SK-N-SH (cell line): ENCODE data around the gene WWP2. TPM values are rescaled to one million over a fixed set of nuclear protein-coding genes. Genes with fewer than 3 reads are reported as not detected.

Experiments
- CTCF ChIA-PET: fragments of 300-600, 350-600 bp; formaldehyde crosslinking; extraction: SDS; loops from one replicate; lab custom pipeline; 2021; lab: Yijun Ruan, JAX
- POLR2A ChIA-PET: fragments of 350-600 bp; sonication (Branson Sonifier 250); formaldehyde crosslinking; extraction: SDS; loops from one replicate; lab custom pipeline; 2020; ENCODE audit warnings: antibody characterized with exemption, inconsistent platforms; lab: Yijun Ruan, JAX
- DNase-seq: peaks from one replicate; pipeline ENCODE4 v3.0.0; 2012
- H2AFZ ChIP-seq: fragments of 200-600 bp; sonication (generic); 2 replicates; pipeline ENCODE4 v1.8.1; 2016; ENCODE audit warnings: antibody characterized with exemption, mild to moderate bottlenecking, low read depth
- H3F3A ChIP-seq: fragments of 200-600 bp; sonication (generic); replicated peaks from 2 replicates; pipeline ENCODE3; 2016; ENCODE audit warnings: antibody characterized with exemption, mild to moderate bottlenecking; ENCODE audit not compliant: insufficient read depth
- H3K27ac ChIP-seq, 2 experiments: fragments of 200-500 bp in 1 of 2; fragments of 200-600 bp in 1 of 2; sonication (Bioruptor generic) in 1 of 2; sonication (generic), shearing (Covaris generic) in 1 of 2; 2 replicates each; pipeline versions ENCODE4 v1.5.1 to v1.6.1; 2014 to 2016; ENCODE audit warnings: low read depth in 2 of 2, inconsistent platforms in 1 of 2, low read length in 1 of 2, mild to moderate bottlenecking in 1 of 2, mixed read lengths in 1 of 2
- H3K27me3 ChIP-seq: fragments of 200-600 bp; sonication (generic), shearing (Covaris generic); 2 replicates; pipeline ENCODE4 v1.6.1; 2016; ENCODE audit warnings: mixed run types; ENCODE audit not compliant: insufficient read depth
- H3K36me3 ChIP-seq, 2 experiments: fragments of 200-500 bp in 1 of 2; fragments of 200-600 bp in 1 of 2; sonication (Bioruptor generic) in 1 of 2; sonication (generic) in 1 of 2; replicated peaks in 1 of 2; 2 replicates each; pipeline versions ENCODE3 to v1.5.1; 2014 to 2016; ENCODE audit warnings: low read length in 1 of 2, mild to moderate bottlenecking in 1 of 2; ENCODE audit not compliant: insufficient read depth in 2 of 2, control insufficient read depth in 1 of 2
- H3K4me1 ChIP-seq, 2 experiments: fragments of 200-500 bp in 1 of 2; fragments of 200-600 bp in 1 of 2; sonication (Bioruptor generic) in 1 of 2; sonication (generic), shearing (Covaris generic) in 1 of 2; 2 replicates each; pipeline versions ENCODE4 v1.5.1 to v1.6.1; 2014 to 2016; ENCODE audit warnings: low read depth in 1 of 2, low read length in 1 of 2, mixed run types in 1 of 2; ENCODE audit not compliant: insufficient read depth in 2 of 2, control insufficient read depth in 1 of 2
- H3K4me2 ChIP-seq: fragments of 200-600 bp; sonication (generic), shearing (Covaris generic); 2 replicates; pipeline ENCODE4 v1.6.1; 2017; ENCODE audit warnings: mixed run types
- H3K4me3 ChIP-seq, 2 experiments: fragments of 200-500 bp in 1 of 2; fragments of 200-600 bp in 1 of 2; sonication (Bioruptor generic) in 1 of 2; sonication (generic), shearing (Covaris generic) in 1 of 2; 2 replicates each; pipeline versions ENCODE4 v1.5.1 to v1.8.1; 2014 to 2016; ENCODE audit warnings: low read depth in 2 of 2, inconsistent platforms in 1 of 2, low read length in 1 of 2, mild to moderate bottlenecking in 1 of 2, mixed read lengths in 1 of 2, moderate library complexity in 1 of 2
- H3K79me2 ChIP-seq: fragments of 200-600 bp; sonication (generic); 2 replicates; pipeline ENCODE4 v1.8.1; 2017; ENCODE audit warnings: mild to moderate bottlenecking; ENCODE audit not compliant: insufficient read depth
- H3K9ac ChIP-seq: fragments of 200-600 bp; sonication (generic); 2 replicates; pipeline ENCODE4 v1.6.1; 2017; ENCODE audit warnings: mixed run types
- H3K9me2 ChIP-seq: fragments of 200-600 bp; sonication (generic); 2 replicates; pipeline ENCODE4 v1.6.1; 2017; ENCODE audit warnings: mixed run types
- H3K9me3 ChIP-seq: fragments of 200-600 bp; sonication (generic); 2 replicates; pipeline ENCODE4 v1.6.1; 2017; ENCODE audit warnings: mixed run types, mild to moderate bottlenecking, moderate library complexity
- H4K20me1 ChIP-seq: fragments of 200-600 bp; sonication (generic); 2 replicates; pipeline ENCODE4 v1.6.1; 2017; ENCODE audit warnings: mild to moderate bottlenecking, mixed run types; ENCODE audit not compliant: insufficient read depth
- CHD2 ChIP-seq: fragments of 150-350 bp; IDR thresholded peaks from 2 replicates; pipeline ENCODE4 v1.6.1; 2018; ENCODE audit warnings: low read length; ENCODE audit not compliant: partially characterized antibody
- CTCF ChIP-seq: fragments of 200-600 bp; sonication (generic); IDR thresholded peaks from 2 replicates; pipeline ENCODE4 v1.6.1; 2017; ENCODE audit warnings: antibody characterized with exemption, mild to moderate bottlenecking, moderate library complexity
- EP300 ChIP-seq, 2 experiments: IDR thresholded peaks; 2 replicates each; pipeline versions ENCODE4 v1.4.0 to v1.6.1; 2012; ENCODE audit warnings: borderline replicate concordance in 1 of 2, low read depth in 1 of 2, low read length in 1 of 2
- FOSL2 ChIP-seq: IDR thresholded peaks from 2 replicates; pipeline ENCODE4 v1.4.0; 2012; ENCODE audit warnings: low read depth, mild to moderate bottlenecking, moderate library complexity, borderline replicate concordance
- FOXM1 ChIP-seq: IDR thresholded peaks from 2 replicates; pipeline ENCODE4 v1.4.0; 2012; ENCODE audit warnings: low read depth, mild to moderate bottlenecking
- JUND ChIP-seq: IDR thresholded peaks from 2 replicates; pipeline ENCODE4 v1.4.0; 2012
- MEF2A ChIP-seq: IDR thresholded peaks from 2 replicates; pipeline ENCODE4 v1.4.0; 2012; ENCODE audit warnings: low read depth, borderline replicate concordance
- MXI1 ChIP-seq: IDR thresholded peaks from 2 replicates; pipeline ENCODE4 v1.6.1; 2012; ENCODE audit warnings: mild to moderate bottlenecking, low read depth, low read length, improper control_type of control experiment
- NRF1 ChIP-seq: IDR thresholded peaks from 2 replicates; pipeline ENCODE4 v1.6.1; 2012; ENCODE audit warnings: low read depth, mild to moderate bottlenecking, low read length
- POLR2AphosphoS5 ChIP-seq: IDR thresholded peaks from 2 replicates; pipeline ENCODE4 v1.6.1; 2012; ENCODE audit warnings: low read depth, low read length
- RAD21 ChIP-seq: IDR thresholded peaks from 2 replicates; pipeline ENCODE4 v1.6.1; 2012; ENCODE audit warnings: mild to moderate bottlenecking, low read length
- RCOR1 ChIP-seq: fragments of 150-350 bp; IDR thresholded peaks from 2 replicates; pipeline ENCODE4 v1.6.1; 2017; ENCODE audit warnings: antibody characterized with exemption, low read length
- REST ChIP-seq: IDR thresholded peaks from 2 replicates; pipeline ENCODE4 v1.6.1; 2012; ENCODE audit warnings: mild to moderate bottlenecking, low read depth, low read length, moderate library complexity
- RFX5 ChIP-seq: IDR thresholded peaks from 2 replicates; pipeline ENCODE4 v1.6.1; 2012; ENCODE audit warnings: mild to moderate bottlenecking, improper control_type of control experiment, low read length
- RXRA ChIP-seq: IDR thresholded peaks from 2 replicates; pipeline ENCODE4 v1.4.0; 2012; ENCODE audit warnings: low read depth, mild to moderate bottlenecking, borderline replicate concordance
- SIN3A ChIP-seq: IDR thresholded peaks from 2 replicates; pipeline ENCODE4 v1.6.1; 2012; ENCODE audit warnings: low read depth, mild to moderate bottlenecking, low read length, moderate library complexity, borderline replicate concordance
- SMC3 ChIP-seq: IDR thresholded peaks from 2 replicates; pipeline ENCODE4 v1.6.1; 2012; ENCODE audit warnings: low read depth, low read length, improper control_type of control experiment
- TAF1 ChIP-seq: IDR thresholded peaks from 2 replicates; pipeline ENCODE4 v1.6.1; 2012; ENCODE audit warnings: low read depth, mild to moderate bottlenecking, low read length, moderate library complexity, borderline replicate concordance
- TEAD4 ChIP-seq: IDR thresholded peaks from 2 replicates; pipeline ENCODE4 v1.4.0; 2012; ENCODE audit warnings: mild to moderate bottlenecking, borderline replicate concordance; ENCODE audit not compliant: insufficient read depth
- YY1 ChIP-seq: IDR thresholded peaks from 2 replicates; pipeline ENCODE4 v1.4.0; 2012; ENCODE audit warnings: low read depth, mild to moderate bottlenecking
- WGBS: methylation state at CpG from one replicate; pipeline ENCODE4 v1.1.6; 2017; ENCODE audit warnings: low lambda C conversion rate; 5-methylcytosine and 5-hydroxymethylcytosine counted together
- polyA plus RNA-seq, 3 experiments: library from polyadenylated mRNA; depleted of rRNA; stranded (reverse); fragments of >200 nt; gene quantifications; 2 replicates each; pipeline ENCODE4 v1.2.3, GENCODE V29; 2012
- TF ChIP-seq, protein P1 (sequence below): fragments of 150-350 bp; IDR thresholded peaks from 2 replicates; pipeline ENCODE4 v1.6.1; 2016; ENCODE audit warnings: mild to moderate bottlenecking, low read depth, low read length

Gene WWP2
- polyA plus RNA-seq, 1 of the 3 experiments (the other 2 are of a cell fraction) = 13.3 TPM

- POLR2A ChIA-PET = no interaction called here
- Histone ChIP-seq H3K4me2 (no peak overlapping the region), H3K4me3 (no peak overlapping the region), H3K9me3 (no peaks in the 10 kb centered on the region), H3K4me1 (peaks cover 6 to 8% of the 10 kb centered on the region in 2 experiments; a peak in 3 of 4 replicates), H3K27ac (no peak overlapping the region), H3F3A (no peaks in the 10 kb centered on the region), H3K79me2 (no peaks in the 10 kb centered on the region), H3K9me2 (no peaks in the 10 kb centered on the region), H3K27me3 (no peaks in the 10 kb centered on the region), H4K20me1 (no peaks in the 10 kb centered on the region), H3K36me3 (peaks cover 0 to 2% of the 10 kb centered on the region in 2 experiments), H2AFZ (no peak overlapping the region), H3K9ac (no peak overlapping the region)
- WGBS = 86% methylated on average over 4 of the region's 4 CpGs
- CTCF ChIA-PET = interaction anchor here (0.9 to 1.6 kb wide), 4 partner anchors 10 to 92 kb away, joined by 3 to 4 read pairs (median 4); no protein-coding TSS in a partner anchor
- DNase-seq = no peak
- TF ChIP-seq NRF1 = no peak
- no peak for TF ChIP-seq CHD2
- no peak for TF ChIP-seq TAF1
- TF ChIP-seq SMC3 = no peak
- TF ChIP-seq MEF2A = no peak
Measured at GRCh38 chr16:69838489-69838888, 76.4 kb downstream of the WWP2 start.

- H3K9me2 ChIP-seq = no peaks in the 10 kb centered on the region
- TF ChIP-seq CTCF (no peak), RAD21 (no peak), POLR2AphosphoS5 (no peak), RCOR1 (no peak), EP300 (IDR thresholded peaks at IDR 0.05; ENCODE audit: borderline replicate concordance in 1 of 2, low read depth in 1 of 2, low read length in 1 of 2) (no peak), MEF2A (no peak), YY1 (no peak), RFX5 (no peak), REST (no peak), JUND (no peak), FOXM1 (no peak), FOSL2 (no peak), TEAD4 (no peak), SMC3 (no peak), TAF1 (no peak), RXRA (no peak), MXI1 (no peak), SIN3A (no peak)
- TF ChIP-seq, protein P1, sequence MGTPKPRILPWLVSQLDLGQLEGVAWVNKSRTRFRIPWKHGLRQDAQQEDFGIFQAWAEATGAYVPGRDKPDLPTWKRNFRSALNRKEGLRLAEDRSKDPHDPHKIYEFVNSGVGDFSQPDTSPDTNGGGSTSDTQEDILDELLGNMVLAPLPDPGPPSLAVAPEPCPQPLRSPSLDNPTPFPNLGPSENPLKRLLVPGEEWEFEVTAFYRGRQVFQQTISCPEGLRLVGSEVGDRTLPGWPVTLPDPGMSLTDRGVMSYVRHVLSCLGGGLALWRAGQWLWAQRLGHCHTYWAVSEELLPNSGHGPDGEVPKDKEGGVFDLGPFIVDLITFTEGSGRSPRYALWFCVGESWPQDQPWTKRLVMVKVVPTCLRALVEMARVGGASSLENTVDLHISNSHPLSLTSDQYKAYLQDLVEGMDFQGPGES = no peak
- no peaks in the 10 kb centered on the region for H3K79me2 ChIP-seq
- no peaks in the 10 kb centered on the region for H3K4me1 ChIP-seq
- H4K20me1 ChIP-seq = no peaks in the 10 kb centered on the region
- POLR2A ChIA-PET = no interaction called here
- H3K4me3 ChIP-seq = no peak overlapping the region
- no peaks in the 10 kb centered on the region for H3F3A ChIP-seq
- H3K27me3 ChIP-seq = no peaks in the 10 kb centered on the region
- CTCF ChIA-PET = interaction anchor here (1.2 kb wide), 1 partner anchor 91 kb away, joined by 4 read pairs; no protein-coding TSS in a partner anchor
- H3K36me3 ChIP-seq = peaks cover 0 to 2% of the 10 kb centered on the region in 2 experiments
- no peak overlapping the region for H3K9ac ChIP-seq
- WGBS = 51% methylated on average over 2 of the region's 2 CpGs
- no peak overlapping the region for H3K27ac ChIP-seq
- H2AFZ ChIP-seq = no peak overlapping the region
- no peak overlapping the region for H3K4me2 ChIP-seq
- DNase-seq = no peak
- H3K9me3 ChIP-seq = no peaks in the 10 kb centered on the region
Measured at GRCh38 chr16:69839240-69839688, 77.1 kb downstream of the WWP2 start.
